Esophagus muscularis mucosa (tissue), 4 donors: Measurements from ENCODE around the gene SH3BP4. TPM values are rescaled to one million over a fixed set of nuclear protein-coding genes. Genes with fewer than 3 reads are reported as not detected.

Experiments
- DNase-seq: peaks from one replicate; pipeline ENCODE4 v3.0.0-alpha.2; 2017; ENCODE audit errors: extremely low spot score
- H3K27ac ChIP-seq, 4 donors: fragments of 200-600 bp; sonication (generic); replicated peaks in 1 of 4; 1 replicate in 3 of 4; 2 replicates in 1 of 4; pipeline ENCODE4 v1.5.1; 2016 to 2019; ENCODE audit warnings: mild to moderate bottlenecking in 1 of 4
- H3K27me3 ChIP-seq, 4 donors: fragments of 200-600 bp; sonication (generic); one replicate each; pipeline versions ENCODE4 v1.5.1 to v1.6.0; 2016 to 2019
- H3K36me3 ChIP-seq, 4 donors: fragments of 200-600 bp; sonication (generic); one replicate each; pipeline ENCODE4 v1.5.1; 2016 to 2019
- H3K4me1 ChIP-seq, 4 donors: fragments of 200-600 bp; sonication (generic); one replicate each; pipeline ENCODE4 v1.5.1; 2016 to 2019
- H3K4me3 ChIP-seq, 4 donors: fragments of 200-600 bp; sonication (generic); 1 replicate in 2 of 4; 2 replicates in 2 of 4; pipeline ENCODE4 v1.5.1; 2016 to 2019; ENCODE audit warnings: mild to moderate bottlenecking in 4 of 4, moderate library complexity in 1 of 4
- H3K9me3 ChIP-seq, 4 donors: fragments of 200-600 bp; sonication (generic); 1 replicate in 3 of 4; 2 replicates in 1 of 4; pipeline ENCODE4 v1.5.1; 2016 to 2019
- CTCF ChIP-seq, 3 experiments: fragments of 200-600 bp in 2 of 3; fragments of 450-650 bp in 1 of 3; sonication (generic) in 2 of 3; IDR thresholded peaks; one replicate each; pipeline ENCODE4 v1.5.1; 2017 to 2019; ENCODE audit warnings: antibody characterized with exemption in 3 of 3, mild to moderate bottlenecking in 2 of 3, moderate library complexity in 1 of 3
- EP300 ChIP-seq: sonication (generic); formaldehyde crosslinking; IDR thresholded peaks from one replicate; pipeline ENCODE4 v1.6.1; 2017; ENCODE audit warnings: antibody characterized with exemption
- POLR2A ChIP-seq: fragments of 450-650 bp; IDR thresholded peaks from one replicate; pipeline ENCODE4 v1.6.1; 2017; ENCODE audit warnings: antibody characterized with exemption, moderate library complexity, mild to moderate bottlenecking, low read depth
- POLR2AphosphoS5 ChIP-seq, 2 donors: sonication (generic); formaldehyde crosslinking; IDR thresholded peaks; one replicate each; pipeline ENCODE4 v1.6.1; 2017; ENCODE audit warnings: antibody characterized with exemption in 2 of 2
- WGBS: methylation state at CpG from one replicate; pipeline ENCODE4 v1.1.5; 2018; 5-methylcytosine and 5-hydroxymethylcytosine counted together
- intact Hi-C: fragments of 100-400 bp; cut with DNase I; formaldehyde crosslinking; loops from one replicate; pipeline ENCODE4 v1.15.1; 2023
- total RNA-seq, 4 donors: library from RNA; depleted of rRNA; stranded (reverse); fragments of >200 nt; gene quantifications; one replicate each; pipeline versions ENCODE4 v1.1.0 to v1.2.1, GENCODE V29; 2016

Gene SH3BP4
- total RNA-seq, 4 donors from 2014 or later, result 25.3 to 63.1 (median 48.4) TPM

GRCh38 chr2:235088496-235088921 is 136.7 kb downstream of the SH3BP4 start:
- TF ChIP-seq EP300 (no peak), POLR2AphosphoS5 (IDR thresholded peaks at IDR 0.05) (peak in 1 of 2 donors; percentile 3), CTCF (IDR thresholded peaks at IDR 0.05) (peak in 1 of 3 experiments; percentile 10), POLR2A (no peak)
- Histone ChIP-seq H3K9me3 (no peaks in the 10 kb centered on the region), H3K27ac (peak overlapping the region; percentile 69 to 81 (median 79)), H3K4me3 (peak overlapping the region; percentile 31 to 43 (median 38)), H3K36me3 (no peaks in the 10 kb centered on the region), H3K27me3 (no peaks in the 10 kb centered on the region), H3K4me1 (peaks cover 13 to 41% (median 32%) of the 10 kb centered on the region in 4 donors)
- intact Hi-C loops, result no loop called here
- DNase-seq, result no peak
- WGBS, result 29% methylated on average over 10 of the region's 10 CpGs

GRCh38 chr2:235091421-235091820 is 139.6 kb downstream of the SH3BP4 start:
- no peaks in the 10 kb centered on the region for H3K36me3 ChIP-seq
- H3K27ac ChIP-seq, result no peak overlapping the region
- no peak for DNase-seq
- H3K4me1 ChIP-seq, result peaks cover 13 to 32% (median 29%) of the 10 kb centered on the region in 4 donors
- no peaks in the 10 kb centered on the region for H3K27me3 ChIP-seq
- WGBS, result 90% methylated on average over 4 of the region's 4 CpGs
- H3K4me3 ChIP-seq, result no peak overlapping the region
- TF ChIP-seq EP300, result no peak
- no peaks in the 10 kb centered on the region for H3K9me3 ChIP-seq
- intact Hi-C loops, result loop anchor here (10.0 kb wide), 1 partner anchor 137 kb away; the partner anchor contains the start of gene SH3BP4

- no peaks in the 10 kb centered on the region for H3K9me3 ChIP-seq
- DNase-seq, result no peak
- intact Hi-C loops, result loop anchor here (10.0 kb wide), 1 partner anchor 137 kb away; the partner anchor contains the start of gene SH3BP4
- H3K4me1 ChIP-seq, result peaks cover 13 to 26% (median 24%) of the 10 kb centered on the region in 4 donors
- no peaks in the 10 kb centered on the region for H3K27me3 ChIP-seq
- no peaks in the 10 kb centered on the region for H3K36me3 ChIP-seq
- 88% methylated on average over 9 of the region's 9 CpGs for WGBS
- H3K27ac ChIP-seq, result no peak overlapping the region
- TF ChIP-seq POLR2AphosphoS5 (IDR thresholded peaks at IDR 0.05) (no peak), CTCF (IDR thresholded peaks at IDR 0.05) (no peak)
- no peak overlapping the region for H3K4me3 ChIP-seq
Measured at GRCh38 chr2:235091983-235092382, 140.2 kb downstream of the SH3BP4 start.

- Histone ChIP-seq H3K4me1 (peaks cover 13 to 22% (median 19%) of the 10 kb centered on the region in 4 donors), H3K27ac (no peak overlapping the region), H3K36me3 (no peaks in the 10 kb centered on the region), H3K9me3 (no peaks in the 10 kb centered on the region), H3K4me3 (no peak overlapping the region), H3K27me3 (no peaks in the 10 kb centered on the region)
- TF ChIP-seq EP300 (no peak), CTCF (IDR thresholded peaks at IDR 0.05) (no peak), POLR2A (no peak), POLR2AphosphoS5 (IDR thresholded peaks at IDR 0.05) (no peak)
- 87% methylated on average over 14 of the region's 17 CpGs for whole genome bisulfite sequencing
- intact Hi-C loops, result loop anchor here (10.0 kb wide), 1 partner anchor 138 kb away; the partner anchor contains the start of gene SH3BP4
- DNase-seq, result no peak
Measured at GRCh38 chr2:235092433-235093223, 140.8 kb downstream of the SH3BP4 start.

GRCh38 chr2:235094457-235094856 is 142.6 kb downstream of the SH3BP4 start:
- Histone ChIP-seq H3K4me1 (peaks cover 0 to 20% (median 16%) of the 10 kb centered on the region in 4 donors), H3K9me3 (no peaks in the 10 kb centered on the region), H3K36me3 (no peaks in the 10 kb centered on the region), H3K27ac (no peak overlapping the region), H3K27me3 (no peaks in the 10 kb centered on the region), H3K4me3 (no peak overlapping the region)
- 100% methylated on average over 1 of the region's 1 CpG for WGBS
- TF ChIP-seq EP300 (no peak), POLR2AphosphoS5 (IDR thresholded peaks at IDR 0.05) (no peak), CTCF (IDR thresholded peaks at IDR 0.05) (no peak), POLR2A (no peak)
- DNase-seq, result no peak
- intact Hi-C loops, result loop anchor here (10.0 kb wide), 1 partner anchor 140 kb away; the partner anchor contains the start of gene SH3BP4
